Left lung (tissue), 10 donors: Measurements from ENCODE around the gene CLDN16. TPM values are rescaled to one million over a fixed set of nuclear protein-coding genes. Genes with fewer than 3 reads are reported as not detected.

Experiments
- ATAC-seq: fragments of 200-7000 bp; cut with Tn5 transposase; one replicate; pipeline ENCODE4 v1.9.1; 2020; ENCODE audit warnings: moderate library complexity
- DNase-seq, 4 donors: peaks; one replicate each; pipeline ENCODE4 v3.0.0-alpha.2; 2013 to 2020
- H3K27ac ChIP-seq, 2 donors: fragments of 200-600 bp; sonication (generic) in 1 of 2; one replicate each; pipeline versions ENCODE4 v1.5.0 to v1.8.0; 2020 to 2021
- H3K27me3 ChIP-seq, 2 donors: fragments of 200-600 bp; sonication (generic) in 1 of 2; one replicate each; pipeline versions ENCODE4 v1.5.0 to v1.8.0; 2020 to 2021
- H3K36me3 ChIP-seq, 2 donors: fragments of 200-600 bp; sonication (generic) in 1 of 2; one replicate each; pipeline versions ENCODE4 v1.5.0 to v1.8.0; 2020 to 2021
- H3K4me1 ChIP-seq, 2 donors: fragments of 200-600 bp; one replicate each; pipeline ENCODE4 v1.8.0; 2021
- H3K4me3 ChIP-seq, 2 donors: fragments of 200-600 bp; sonication (generic) in 1 of 2; one replicate each; pipeline versions ENCODE4 v1.5.0 to v1.8.0; 2020 to 2021; ENCODE audit warnings: mild to moderate bottlenecking in 1 of 2
- H3K9me3 ChIP-seq, 2 donors: fragments of 200-600 bp; sonication (generic) in 1 of 2; one replicate each; pipeline versions ENCODE4 v1.5.0 to v1.8.0; 2020 to 2021
- intact Hi-C, 2 donors: fragments of 100-400 bp; cut with DNase I; formaldehyde crosslinking; loops; one replicate each; pipeline versions ENCODE4 v1.11.2 to v1.14.2; 2022
- polyA plus RNA-seq, 6 donors: library from polyadenylated mRNA; unstranded; fragments of 120-200 nt; gene quantifications; one replicate each; pipeline ENCODE4 v1.2.1, GENCODE V29; 2013; ENCODE audit not compliant: insufficient read length in 6 of 6
- total RNA-seq, 2 donors: library from RNA; stranded (reverse); fragmentation: NEBNext Ultra II Directional; extraction: Animal tissue kit (Norgen Biotek cat#: 25700); gene quantifications; one replicate each; pipeline ENCODE4 v1.2.1, GENCODE V29; 2021
- TF ChIP-seq, protein P1 (sequence below), 2 donors: fragments of 200-600 bp; sonication (generic) in 1 of 2; IDR thresholded peaks; one replicate each; pipeline versions ENCODE4 v1.5.0 to v1.8.0; 2021; ENCODE audit warnings: antibody characterized with exemption in 2 of 2
- donor health status: DM: no; HTN: yes; CAD: no.
- donor health status: DM: no; HTN: no; CAD: no.

The CLDN16 gene
- total and polyA plus RNA-seq, 8 donors: 0.04 to 1.1 (median 0.29) TPM; not detected in 1

DNA sequence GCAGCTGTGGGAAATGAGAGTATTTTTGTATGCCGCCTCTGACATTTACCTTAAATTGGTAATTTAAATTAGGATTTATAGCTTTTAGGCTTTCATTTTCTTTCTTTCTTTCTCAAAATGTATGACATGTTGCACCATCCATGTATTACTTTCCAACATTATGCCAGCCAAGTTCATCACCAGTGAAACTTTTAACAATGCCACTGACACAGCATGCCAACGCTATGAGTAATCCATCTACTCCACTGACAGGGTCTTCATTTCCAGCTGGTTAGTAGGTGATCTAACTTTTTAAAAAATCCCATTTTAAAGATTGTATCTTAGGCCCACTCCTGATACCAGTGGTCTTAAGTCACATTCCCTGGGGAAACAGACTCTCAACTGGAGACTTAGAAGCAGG lies 21.8 kb upstream of the CLDN16 start:
- intact Hi-C loops: no loop called here
- Histone ChIP-seq H3K27me3 (no peaks in the 10 kb centered on the region), H3K4me1 (no peaks in the 10 kb centered on the region), H3K36me3 (no peaks in the 10 kb centered on the region), H3K9me3 (no peaks in the 10 kb centered on the region), H3K27ac (no peak overlapping the region), H3K4me3 (no peak overlapping the region)
- TF ChIP-seq, protein P1, sequence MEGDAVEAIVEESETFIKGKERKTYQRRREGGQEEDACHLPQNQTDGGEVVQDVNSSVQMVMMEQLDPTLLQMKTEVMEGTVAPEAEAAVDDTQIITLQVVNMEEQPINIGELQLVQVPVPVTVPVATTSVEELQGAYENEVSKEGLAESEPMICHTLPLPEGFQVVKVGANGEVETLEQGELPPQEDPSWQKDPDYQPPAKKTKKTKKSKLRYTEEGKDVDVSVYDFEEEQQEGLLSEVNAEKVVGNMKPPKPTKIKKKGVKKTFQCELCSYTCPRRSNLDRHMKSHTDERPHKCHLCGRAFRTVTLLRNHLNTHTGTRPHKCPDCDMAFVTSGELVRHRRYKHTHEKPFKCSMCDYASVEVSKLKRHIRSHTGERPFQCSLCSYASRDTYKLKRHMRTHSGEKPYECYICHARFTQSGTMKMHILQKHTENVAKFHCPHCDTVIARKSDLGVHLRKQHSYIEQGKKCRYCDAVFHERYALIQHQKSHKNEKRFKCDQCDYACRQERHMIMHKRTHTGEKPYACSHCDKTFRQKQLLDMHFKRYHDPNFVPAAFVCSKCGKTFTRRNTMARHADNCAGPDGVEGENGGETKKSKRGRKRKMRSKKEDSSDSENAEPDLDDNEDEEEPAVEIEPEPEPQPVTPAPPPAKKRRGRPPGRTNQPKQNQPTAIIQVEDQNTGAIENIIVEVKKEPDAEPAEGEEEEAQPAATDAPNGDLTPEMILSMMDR (IDR thresholded peaks at IDR 0.05): no peak
- DNase-seq: no peak
- no peak for ATAC-seq

DNA sequence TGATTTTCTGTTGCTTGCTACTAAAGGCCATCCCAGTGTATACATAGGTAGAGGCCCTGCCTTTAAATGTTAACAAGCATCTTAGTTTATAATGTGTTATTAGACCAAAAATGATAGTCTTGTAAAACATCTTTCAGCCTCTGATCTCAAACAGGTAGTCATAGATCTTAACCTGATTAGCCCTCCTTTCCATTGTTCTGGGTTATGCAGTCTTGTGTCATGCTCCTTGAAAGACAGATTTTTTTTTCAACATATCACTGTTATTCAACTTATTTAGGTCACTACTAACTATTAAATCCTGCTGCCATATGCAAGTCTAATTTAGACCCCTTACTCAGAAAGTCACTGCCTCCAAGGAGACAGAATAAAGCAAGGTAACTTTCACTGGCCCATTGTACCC lies 19.1 kb upstream of the CLDN16 start:
- Histone ChIP-seq H3K4me1 (no peaks in the 10 kb centered on the region), H3K9me3 (no peaks in the 10 kb centered on the region), H3K27me3 (no peaks in the 10 kb centered on the region), H3K27ac (no peak overlapping the region), H3K36me3 (no peaks in the 10 kb centered on the region), H3K4me3 (no peak overlapping the region)
- DNase-seq (no peak), ATAC-seq (no peak)
- intact Hi-C loops: no loop called here
- TF ChIP-seq, protein P1 (IDR thresholded peaks at IDR 0.05): no peak

DNA sequence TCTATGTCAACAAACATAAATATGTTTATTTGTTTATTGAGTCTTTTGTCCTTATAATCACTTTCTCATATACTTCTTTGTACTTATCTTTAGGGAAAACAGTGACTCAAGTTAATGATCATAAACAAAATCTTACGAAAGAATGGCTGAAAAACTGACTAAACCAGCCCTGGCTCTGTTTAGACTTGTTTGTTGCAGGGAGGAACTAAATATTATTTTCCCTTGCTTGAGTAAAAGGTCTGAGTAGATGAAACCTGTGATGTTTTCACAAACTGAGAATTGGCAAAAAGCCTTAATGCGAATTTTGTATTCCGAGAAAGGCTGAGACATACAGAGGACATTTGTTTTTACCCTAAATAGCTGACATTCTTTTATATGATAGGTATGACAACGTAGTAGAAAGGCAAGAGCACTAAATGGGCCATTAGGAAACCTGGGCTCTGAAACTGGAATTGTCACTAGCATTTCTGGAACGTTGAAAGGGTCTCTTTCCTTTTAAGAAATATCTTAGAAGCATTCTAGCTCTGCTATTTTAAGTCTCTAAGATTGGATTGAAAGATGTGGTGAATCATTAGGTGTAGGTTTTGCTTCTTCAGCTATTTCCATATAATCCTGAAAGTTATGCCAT lies 18.2 kb upstream of the CLDN16 start:
- no peak overlapping the region for H3K4me3 ChIP-seq
- H3K36me3 ChIP-seq: no peaks in the 10 kb centered on the region
- intact Hi-C loops: no loop called here
- H3K4me1 ChIP-seq: no peaks in the 10 kb centered on the region
- no peaks in the 10 kb centered on the region for H3K27me3 ChIP-seq
- TF ChIP-seq, protein P1 (IDR thresholded peaks at IDR 0.05): no peak
- H3K27ac ChIP-seq: no peak overlapping the region
- H3K9me3 ChIP-seq: no peaks in the 10 kb centered on the region
- ATAC-seq (no peak), DNase-seq (no peak)

DNA sequence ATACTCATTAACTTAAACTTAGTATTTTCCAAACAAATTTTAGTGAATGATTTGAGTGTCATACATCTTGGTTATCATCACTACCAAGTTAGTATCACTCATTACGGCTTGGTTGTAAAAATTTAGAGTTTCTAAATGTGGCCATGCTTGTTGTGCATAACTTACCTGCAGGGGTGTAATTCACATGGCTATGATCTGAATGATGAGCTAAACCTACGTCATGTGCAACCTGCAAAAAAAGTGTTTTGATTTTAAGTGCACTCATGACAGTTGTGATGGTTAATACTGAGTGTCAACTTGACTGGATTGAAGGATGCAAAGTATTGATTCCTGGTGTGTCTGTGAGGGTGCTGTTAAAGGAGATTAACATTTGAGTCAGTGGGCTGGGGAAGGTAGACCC lies 17.6 kb upstream of the CLDN16 start:
- TF ChIP-seq, protein P1 (IDR thresholded peaks at IDR 0.05): no peak
- H3K27me3 ChIP-seq: no peaks in the 10 kb centered on the region
- intact Hi-C loops: no loop called here
- H3K36me3 ChIP-seq: no peaks in the 10 kb centered on the region
- no peaks in the 10 kb centered on the region for H3K9me3 ChIP-seq
- H3K4me3 ChIP-seq: no peak overlapping the region
- ATAC-seq: no peak
- no peak overlapping the region for H3K27ac ChIP-seq
- H3K4me1 ChIP-seq: no peaks in the 10 kb centered on the region
- no peak for DNase-seq

DNA sequence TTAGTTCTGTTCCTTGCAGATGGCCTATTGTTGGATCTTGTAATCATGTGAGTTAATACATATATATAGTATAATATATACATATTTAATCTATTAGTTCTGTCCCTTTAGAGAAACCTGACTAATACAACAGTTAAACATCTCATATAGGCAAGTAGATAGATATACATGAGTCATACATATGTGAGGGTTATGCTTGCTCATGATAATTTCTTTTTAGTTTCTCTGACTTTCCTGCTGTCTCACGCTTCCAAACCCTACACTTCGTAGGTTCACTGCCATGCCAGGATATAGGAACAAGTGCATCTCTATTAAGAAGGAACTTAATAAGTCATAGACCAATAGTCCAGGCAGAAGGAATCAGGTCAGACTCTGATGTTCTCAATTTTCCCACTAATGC lies 16.8 kb upstream of the CLDN16 start:
- Histone ChIP-seq H3K27ac (no peak overlapping the region), H3K9me3 (no peaks in the 10 kb centered on the region), H3K36me3 (no peaks in the 10 kb centered on the region), H3K4me1 (no peaks in the 10 kb centered on the region), H3K27me3 (no peaks in the 10 kb centered on the region), H3K4me3 (no peak overlapping the region)
- TF ChIP-seq, protein P1 (IDR thresholded peaks at IDR 0.05): no peak
- ATAC-seq (no peak), DNase-seq (no peak)
- intact Hi-C loops: no loop called here
